ENCODE measurements around the gene RBFOX1.

The RBFOX1 gene

DNA sequence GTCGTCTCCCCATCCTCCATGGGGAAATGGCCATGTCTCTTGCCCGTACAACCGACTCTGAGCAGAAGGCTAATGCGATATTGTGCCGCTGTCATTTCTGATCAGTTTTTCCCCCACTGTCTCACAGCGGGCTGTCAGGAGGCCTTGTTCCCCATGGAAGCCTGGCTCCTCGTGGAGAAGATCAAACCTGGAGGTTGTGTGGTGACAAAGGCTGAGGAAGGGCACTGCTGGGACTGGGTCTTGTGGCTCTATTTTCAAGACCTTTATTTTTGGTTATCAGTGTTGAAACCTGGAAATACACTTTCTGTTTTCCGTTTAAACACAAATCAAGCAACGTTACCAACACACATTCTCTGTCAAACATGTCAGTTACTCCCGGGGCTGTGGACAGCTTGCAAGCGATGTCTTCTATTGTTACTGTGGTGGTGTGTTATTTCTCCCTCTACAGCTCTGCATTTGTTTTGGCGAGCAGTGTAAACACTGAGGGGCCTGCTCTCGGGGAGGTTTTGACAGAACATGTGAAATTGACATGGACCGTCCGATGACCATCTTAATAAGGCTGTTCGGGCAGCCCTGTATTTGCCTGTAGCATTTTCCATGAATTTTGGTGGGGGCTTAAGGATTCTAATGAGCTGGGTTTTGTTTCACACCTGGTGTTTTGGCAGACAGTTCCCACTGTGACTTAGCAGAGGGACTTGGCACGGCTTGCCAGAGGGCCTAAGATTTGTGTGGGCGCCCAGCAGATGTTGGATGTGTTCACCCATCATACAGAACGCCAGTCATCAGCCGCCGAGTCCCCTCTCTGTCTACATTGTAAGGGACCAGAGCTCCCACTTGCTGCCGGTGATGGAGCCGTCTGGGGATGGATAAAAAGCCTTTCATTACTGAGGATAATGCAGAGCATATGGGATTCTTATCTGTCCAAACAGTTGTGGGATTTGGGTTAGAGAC lies 12.5 kb downstream of the RBFOX1 start:
- ChIA-PET CTCF (no interaction called here), POLR2A (no interaction called here)
- DNase-seq (ENCODE audit: extremely low spot score): no peak
- TF ChIP-seq, protein P1, sequence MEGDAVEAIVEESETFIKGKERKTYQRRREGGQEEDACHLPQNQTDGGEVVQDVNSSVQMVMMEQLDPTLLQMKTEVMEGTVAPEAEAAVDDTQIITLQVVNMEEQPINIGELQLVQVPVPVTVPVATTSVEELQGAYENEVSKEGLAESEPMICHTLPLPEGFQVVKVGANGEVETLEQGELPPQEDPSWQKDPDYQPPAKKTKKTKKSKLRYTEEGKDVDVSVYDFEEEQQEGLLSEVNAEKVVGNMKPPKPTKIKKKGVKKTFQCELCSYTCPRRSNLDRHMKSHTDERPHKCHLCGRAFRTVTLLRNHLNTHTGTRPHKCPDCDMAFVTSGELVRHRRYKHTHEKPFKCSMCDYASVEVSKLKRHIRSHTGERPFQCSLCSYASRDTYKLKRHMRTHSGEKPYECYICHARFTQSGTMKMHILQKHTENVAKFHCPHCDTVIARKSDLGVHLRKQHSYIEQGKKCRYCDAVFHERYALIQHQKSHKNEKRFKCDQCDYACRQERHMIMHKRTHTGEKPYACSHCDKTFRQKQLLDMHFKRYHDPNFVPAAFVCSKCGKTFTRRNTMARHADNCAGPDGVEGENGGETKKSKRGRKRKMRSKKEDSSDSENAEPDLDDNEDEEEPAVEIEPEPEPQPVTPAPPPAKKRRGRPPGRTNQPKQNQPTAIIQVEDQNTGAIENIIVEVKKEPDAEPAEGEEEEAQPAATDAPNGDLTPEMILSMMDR (IDR thresholded peaks at IDR 0.05; ENCODE audit: control extremely low read depth, extremely low read depth, low read depth, missing control alignments): no peak

DNA sequence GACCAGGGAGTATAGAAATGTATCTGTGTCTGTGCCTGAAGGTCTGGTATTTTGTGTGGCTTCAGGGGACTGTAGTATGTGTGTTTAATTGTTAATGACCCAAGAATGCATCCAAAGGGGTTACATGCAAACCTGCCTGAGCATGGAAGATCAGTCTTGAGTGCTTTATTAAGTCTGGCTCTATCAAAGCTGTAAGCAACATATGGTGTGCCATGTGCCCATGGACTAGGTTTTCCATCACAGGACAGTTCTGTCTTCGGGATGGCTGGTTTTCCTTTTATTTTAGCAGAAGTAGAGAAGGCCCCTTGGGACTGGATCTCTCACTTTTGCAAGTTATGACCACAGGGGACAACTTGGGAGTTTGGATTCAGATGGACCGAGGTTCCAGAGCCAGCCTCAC lies 18.2 kb downstream of the RBFOX1 start:
- ChIA-PET POLR2A (no interaction called here), CTCF (no interaction called here)
- TF ChIP-seq, protein P1 (IDR thresholded peaks at IDR 0.05; ENCODE audit: control extremely low read depth, extremely low read depth, low read depth, missing control alignments): no peak
- no peak for DNase-seq (ENCODE audit: extremely low spot score)

DNA sequence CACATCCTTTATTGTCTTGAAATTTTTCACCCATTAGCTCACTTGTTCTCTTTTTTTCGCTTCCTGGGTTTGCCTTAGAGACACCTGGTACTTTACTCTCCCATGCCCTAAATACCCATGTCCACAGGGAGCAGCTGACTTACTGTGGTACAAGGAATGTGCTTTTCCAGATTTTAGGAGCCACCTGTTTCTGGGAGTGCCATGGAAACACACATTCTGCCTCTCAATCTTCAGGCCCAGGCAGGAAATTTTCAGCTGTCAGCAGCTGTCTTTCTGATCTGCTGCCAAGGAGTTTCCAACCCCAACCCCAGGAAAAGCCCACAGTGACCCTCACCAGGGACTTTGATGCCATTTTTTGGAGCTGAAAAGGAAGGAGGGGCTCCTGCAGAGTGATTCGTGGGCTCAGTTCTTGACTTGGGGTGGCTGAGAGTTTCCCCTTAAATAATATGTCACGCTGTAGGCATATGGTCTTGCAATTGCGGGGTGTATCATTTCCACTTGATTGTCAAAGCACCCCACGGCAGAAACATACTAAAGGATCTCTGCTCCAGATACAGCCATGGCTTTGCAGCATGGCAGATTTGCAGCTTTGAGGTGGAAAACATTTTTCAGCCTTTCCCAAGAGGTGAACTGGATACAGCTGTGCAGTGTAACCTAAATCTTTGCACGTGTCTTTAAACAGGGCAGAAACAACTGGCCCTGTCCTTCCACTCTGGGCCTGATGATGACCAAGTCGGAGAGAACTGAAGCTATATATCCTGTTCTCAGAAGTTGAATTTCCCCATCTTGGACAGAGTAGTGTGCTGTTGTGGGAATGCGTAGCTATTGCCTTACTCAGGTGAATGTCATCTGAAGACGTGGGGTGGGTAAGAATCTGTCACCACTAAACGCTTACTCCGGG lies 19.2 kb downstream of the RBFOX1 start:
- no peak for DNase-seq (ENCODE audit: extremely low spot score)
- TF ChIP-seq, protein P1 (IDR thresholded peaks at IDR 0.05; ENCODE audit: control extremely low read depth, extremely low read depth, low read depth, missing control alignments): no peak
- POLR2A ChIA-PET: no interaction called here
- CTCF ChIA-PET: interaction anchor here (1.4 kb wide), 1 partner anchor 21 kb away, joined by 3 read pairs; no protein-coding TSS in a partner anchor

DNA sequence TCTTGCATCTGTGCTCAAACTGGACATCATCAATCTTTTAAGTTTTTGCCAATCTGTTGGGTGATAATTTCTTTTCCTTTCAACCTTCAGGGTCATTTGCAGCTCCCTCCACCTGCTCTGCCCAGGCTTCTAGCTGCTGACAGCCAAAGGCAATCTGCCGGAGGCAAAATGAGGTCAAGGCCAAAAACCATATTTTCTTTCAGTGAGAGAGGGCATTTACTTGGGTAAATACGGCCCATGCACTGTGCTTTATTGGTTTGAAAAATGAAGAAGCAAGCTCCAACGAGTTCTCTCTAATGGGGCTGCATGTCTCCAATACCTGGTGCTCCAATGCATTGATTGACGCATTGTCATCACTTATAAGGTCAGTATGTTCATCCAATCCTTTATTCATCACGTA lies 23.1 kb downstream of the RBFOX1 start:
- TF ChIP-seq, protein P1 (IDR thresholded peaks at IDR 0.05; ENCODE audit: control extremely low read depth, extremely low read depth, low read depth, missing control alignments): no peak
- ChIA-PET POLR2A (no interaction called here), CTCF (no interaction called here)
- DNase-seq (ENCODE audit: extremely low spot score): no peak

DNA sequence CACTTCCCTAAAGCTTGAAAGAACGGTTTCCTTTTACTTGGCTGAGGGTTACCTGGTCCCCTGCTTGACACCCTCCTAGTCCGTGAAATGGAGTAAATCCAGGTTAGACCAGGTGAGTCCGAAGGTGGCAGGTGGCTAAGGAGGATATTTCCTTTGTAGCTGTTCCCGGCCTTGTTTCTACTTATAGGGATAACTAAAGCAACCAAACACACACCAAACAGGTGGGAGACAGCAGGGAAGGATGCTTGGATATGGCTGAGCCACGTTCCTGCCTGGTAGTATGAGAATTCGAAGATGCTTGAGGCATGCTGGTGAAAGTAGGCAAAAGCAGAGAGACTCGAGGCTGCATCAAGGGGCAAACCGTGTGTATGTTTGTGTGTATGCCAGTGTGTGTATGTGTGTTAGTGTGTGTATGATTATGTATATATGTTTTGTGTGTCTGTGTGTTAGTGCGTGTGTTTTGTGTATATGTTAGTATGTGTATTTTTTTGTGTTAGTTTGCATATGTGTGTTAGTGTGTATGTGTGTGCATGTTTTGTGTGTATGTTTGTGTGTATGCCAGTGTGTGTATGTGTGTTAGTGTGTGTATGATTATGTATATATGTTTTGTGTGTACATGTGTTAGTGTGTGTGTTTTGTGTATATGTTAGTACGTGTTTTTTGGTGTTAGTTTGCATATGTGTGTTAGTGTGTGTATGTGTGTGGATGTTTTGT lies 28.9 kb downstream of the RBFOX1 start:
- DNase-seq (ENCODE audit: extremely low spot score): no peak
- ChIA-PET POLR2A (no interaction called here), CTCF (no interaction called here)
- TF ChIP-seq, protein P1 (IDR thresholded peaks at IDR 0.05; ENCODE audit: control extremely low read depth, extremely low read depth, low read depth, missing control alignments): no peak

DNA sequence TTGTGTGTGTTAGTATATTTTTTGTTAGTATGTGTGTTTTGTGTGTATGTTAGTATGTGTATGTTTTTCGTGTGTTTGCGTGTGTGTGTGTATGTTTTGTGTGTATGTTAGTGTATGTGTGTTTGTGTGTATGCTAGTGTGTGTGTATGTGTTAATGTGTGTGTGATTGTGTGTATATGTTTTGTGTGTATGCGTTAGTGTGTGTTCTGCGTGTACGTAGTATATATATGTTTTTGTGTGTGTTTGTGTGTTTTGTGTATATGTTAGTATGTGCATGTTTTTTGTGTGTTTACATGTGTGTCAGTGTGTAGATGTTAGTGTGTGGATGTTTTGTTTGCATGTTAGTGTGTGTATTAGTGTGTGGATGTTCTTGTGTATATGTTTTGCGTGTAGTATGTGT lies 29.6 kb downstream of the RBFOX1 start:
- CTCF ChIA-PET: no interaction called here
- POLR2A ChIA-PET: no interaction called here
- DNase-seq (ENCODE audit: extremely low spot score): no peak
- TF ChIP-seq, protein P1 (IDR thresholded peaks at IDR 0.05; ENCODE audit: control extremely low read depth, extremely low read depth, low read depth, missing control alignments): no peak

Data from GM10248 (cell line).